SK-N-SH treated with all-trans-retinoic acid at 6 μM for 48 hours (cell line): ENCODE data around the gene ESYT1.

Experiments used
- ARNTL ChIP-seq: fragments of 450-650 bp; formaldehyde crosslinking; IDR thresholded peaks from 2 replicates; pipeline ENCODE4 v1.5.0; 2020; ENCODE audit warnings: low read depth, mild to moderate bottlenecking, moderate library complexity, borderline replicate concordance
- CREB5 ChIP-seq: fragments of 250-450 bp; sonication (Bioruptor Pico); IDR thresholded peaks from 2 replicates; pipeline ENCODE4 v1.5.1; 2020; ENCODE audit warnings: low read depth, mild to moderate bottlenecking, moderate library complexity
- PPARA ChIP-seq: fragments of 250-450 bp; sonication (Bioruptor Pico); IDR thresholded peaks from 2 replicates; pipeline ENCODE4 v1.5.0; 2020; ENCODE audit warnings: mild to moderate bottlenecking, borderline replicate concordance
- ZNF8 ChIP-seq: fragments of 450-650 bp; formaldehyde crosslinking; IDR thresholded peaks from 2 replicates; pipeline ENCODE4 v1.5.0; 2020; ENCODE audit warnings: mild to moderate bottlenecking, moderate library complexity

DNA sequence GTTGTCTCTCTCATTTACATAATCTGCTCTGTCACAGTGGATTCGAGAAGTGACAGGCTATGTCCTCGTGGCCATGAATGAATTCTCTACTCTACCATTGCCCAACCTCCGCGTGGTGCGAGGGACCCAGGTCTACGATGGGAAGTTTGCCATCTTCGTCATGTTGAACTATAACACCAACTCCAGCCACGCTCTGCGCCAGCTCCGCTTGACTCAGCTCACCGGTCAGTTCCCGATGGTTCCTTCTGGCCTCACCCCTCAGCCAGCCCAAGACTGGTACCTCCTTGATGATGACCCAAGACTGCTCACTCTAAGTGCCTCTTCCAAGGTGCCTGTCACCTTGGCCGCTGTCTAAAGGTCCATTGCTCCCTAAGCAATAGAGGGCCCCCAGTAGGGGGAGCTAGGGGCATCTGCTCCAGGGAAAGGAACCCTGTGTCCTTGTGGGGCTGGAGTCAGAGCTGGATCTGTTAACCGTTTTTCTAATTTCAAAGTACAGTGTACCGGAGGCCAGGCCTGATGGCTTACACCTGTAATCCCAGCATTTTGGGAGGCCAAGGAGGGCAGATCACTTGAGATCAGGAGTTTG is 43.0 kb upstream of the ESYT1 start:
- TF ChIP-seq ARNTL (CRISPR knock-in tag) (no peak), ZNF8 (no peak), PPARA (CRISPR knock-in tag) (no peak), CREB5 (CRISPR knock-in tag) (no peak)
